Colonic mucosa (tissue), 4 donors: Measurements from ENCODE around the gene MAP2K3. TPM values are rescaled to one million over a fixed set of nuclear protein-coding genes. Genes with fewer than 3 reads are reported as not detected.
"Not testable (repeated sequence)": the region's sequence is repeated elsewhere in the genome, so short reads cannot be mapped to it uniquely, and the experiment has no call there.

Experiments
- DNase-seq: peaks from one replicate; pipeline ENCODE4 v3.0.0-alpha.2; 2020
- H3K27ac ChIP-seq: fragments of 200-600 bp; one replicate; pipeline ENCODE4 v1.8.0; 2021
- H3K27me3 ChIP-seq: fragments of 200-600 bp; one replicate; pipeline ENCODE4 v1.8.0; 2021
- H3K36me3 ChIP-seq: fragments of 200-600 bp; one replicate; pipeline ENCODE4 v1.8.0; 2021
- H3K4me1 ChIP-seq: fragments of 200-600 bp; one replicate; pipeline ENCODE4 v1.8.0; 2021; ENCODE audit warnings: mild to moderate bottlenecking
- H3K4me3 ChIP-seq: fragments of 200-600 bp; one replicate; pipeline ENCODE4 v1.8.0; 2021
- H3K9ac ChIP-seq, 2 donors: one replicate each; pipeline ENCODE4 v1.7.0; 2013; ENCODE audit warnings: control low read depth in 2 of 2, low read depth in 2 of 2, low read length in 2 of 2
- H3K9me3 ChIP-seq: fragments of 200-600 bp; one replicate; pipeline ENCODE4 v1.8.0; 2021
- intact Hi-C: fragments of 100-400 bp; cut with DNase I; formaldehyde crosslinking; loops from one replicate; pipeline ENCODE4 v1.14.1; 2022
- total RNA-seq, 2 donors: library from RNA; stranded (reverse); fragmentation: NEBNext Ultra II Directional in 1 of 2; extraction: Animal tissue kit (Norgen Biotek cat#: 25700) in 1 of 2; gene quantifications; one replicate each; pipeline ENCODE4 v1.2.1, GENCODE V29; 2021
- TF ChIP-seq, protein P1 (sequence below): fragments of 200-600 bp; IDR thresholded peaks from one replicate; pipeline ENCODE4 v1.8.0; 2022; ENCODE audit warnings: antibody characterized with exemption, mild to moderate bottlenecking
- donor health status: healthy.
- donor health status: DM: no; HTN: no; CAD: no.
- donor health status: DM: no; HTN: no; CAD: no.

Gene MAP2K3
- total RNA-seq, 2 donors from 2014 or later: 64.5 to 67.1 TPM

DNA sequence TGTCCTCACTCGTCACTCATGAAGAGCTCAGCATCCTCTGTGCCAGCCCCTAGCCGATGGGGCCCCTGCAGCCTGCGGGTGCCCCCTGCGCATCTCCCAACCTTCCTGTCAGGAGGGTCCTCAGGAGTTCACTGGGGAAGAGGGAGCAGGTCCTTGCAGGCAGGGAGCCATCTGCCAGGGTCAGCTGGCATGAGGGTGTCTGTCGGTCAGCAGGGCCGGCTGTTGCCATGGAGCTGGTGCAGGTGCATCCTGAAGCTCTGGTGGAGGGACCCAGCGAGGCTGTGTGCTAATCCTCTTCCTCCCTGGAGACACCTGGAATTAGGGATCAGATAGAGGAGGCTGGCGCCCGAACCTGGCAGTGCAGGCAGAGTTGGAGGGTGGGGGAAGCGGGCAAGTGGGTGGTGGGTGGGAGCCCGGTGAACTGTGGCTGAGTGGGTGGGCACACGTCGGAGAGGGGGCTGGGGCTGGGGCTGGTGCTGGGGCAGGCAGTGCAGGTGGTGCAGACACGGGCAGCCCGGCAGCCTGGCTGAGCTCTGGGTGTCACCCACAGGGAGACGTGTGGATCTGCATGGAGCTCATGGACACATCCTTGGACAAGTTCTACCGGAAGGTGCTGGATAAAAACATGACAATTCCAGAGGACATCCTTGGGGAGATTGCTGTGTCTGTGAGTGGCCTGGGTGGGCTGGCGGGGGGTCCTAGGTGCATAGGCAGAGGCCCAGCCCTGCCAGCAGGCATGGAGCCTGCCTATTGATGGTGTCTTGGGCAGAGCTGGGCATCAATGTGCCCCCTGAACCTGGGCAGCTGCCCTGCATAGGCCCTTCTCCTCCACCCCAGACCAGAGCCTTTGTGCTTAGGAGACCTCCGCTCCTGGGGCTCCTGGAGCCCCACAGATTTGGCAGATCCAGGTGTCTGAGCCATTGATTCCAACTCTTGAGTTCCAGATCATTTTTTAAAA is 17.4 kb downstream of the MAP2K3 start:
- no peaks in the 10 kb centered on the region for H3K4me1 ChIP-seq
- intact Hi-C loops: no loop called here
- H3K36me3 ChIP-seq: peaks cover 26% of the 10 kb centered on the region
- no peak overlapping the region for H3K4me3 ChIP-seq
- H3K27ac ChIP-seq: no peak overlapping the region
- TF ChIP-seq, protein P1, sequence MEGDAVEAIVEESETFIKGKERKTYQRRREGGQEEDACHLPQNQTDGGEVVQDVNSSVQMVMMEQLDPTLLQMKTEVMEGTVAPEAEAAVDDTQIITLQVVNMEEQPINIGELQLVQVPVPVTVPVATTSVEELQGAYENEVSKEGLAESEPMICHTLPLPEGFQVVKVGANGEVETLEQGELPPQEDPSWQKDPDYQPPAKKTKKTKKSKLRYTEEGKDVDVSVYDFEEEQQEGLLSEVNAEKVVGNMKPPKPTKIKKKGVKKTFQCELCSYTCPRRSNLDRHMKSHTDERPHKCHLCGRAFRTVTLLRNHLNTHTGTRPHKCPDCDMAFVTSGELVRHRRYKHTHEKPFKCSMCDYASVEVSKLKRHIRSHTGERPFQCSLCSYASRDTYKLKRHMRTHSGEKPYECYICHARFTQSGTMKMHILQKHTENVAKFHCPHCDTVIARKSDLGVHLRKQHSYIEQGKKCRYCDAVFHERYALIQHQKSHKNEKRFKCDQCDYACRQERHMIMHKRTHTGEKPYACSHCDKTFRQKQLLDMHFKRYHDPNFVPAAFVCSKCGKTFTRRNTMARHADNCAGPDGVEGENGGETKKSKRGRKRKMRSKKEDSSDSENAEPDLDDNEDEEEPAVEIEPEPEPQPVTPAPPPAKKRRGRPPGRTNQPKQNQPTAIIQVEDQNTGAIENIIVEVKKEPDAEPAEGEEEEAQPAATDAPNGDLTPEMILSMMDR: no peak
- no peak for DNase-seq
- H3K9ac ChIP-seq: no peak overlapping the region
- no peaks in the 10 kb centered on the region for H3K27me3 ChIP-seq
- no peaks in the 10 kb centered on the region for H3K9me3 ChIP-seq

DNA sequence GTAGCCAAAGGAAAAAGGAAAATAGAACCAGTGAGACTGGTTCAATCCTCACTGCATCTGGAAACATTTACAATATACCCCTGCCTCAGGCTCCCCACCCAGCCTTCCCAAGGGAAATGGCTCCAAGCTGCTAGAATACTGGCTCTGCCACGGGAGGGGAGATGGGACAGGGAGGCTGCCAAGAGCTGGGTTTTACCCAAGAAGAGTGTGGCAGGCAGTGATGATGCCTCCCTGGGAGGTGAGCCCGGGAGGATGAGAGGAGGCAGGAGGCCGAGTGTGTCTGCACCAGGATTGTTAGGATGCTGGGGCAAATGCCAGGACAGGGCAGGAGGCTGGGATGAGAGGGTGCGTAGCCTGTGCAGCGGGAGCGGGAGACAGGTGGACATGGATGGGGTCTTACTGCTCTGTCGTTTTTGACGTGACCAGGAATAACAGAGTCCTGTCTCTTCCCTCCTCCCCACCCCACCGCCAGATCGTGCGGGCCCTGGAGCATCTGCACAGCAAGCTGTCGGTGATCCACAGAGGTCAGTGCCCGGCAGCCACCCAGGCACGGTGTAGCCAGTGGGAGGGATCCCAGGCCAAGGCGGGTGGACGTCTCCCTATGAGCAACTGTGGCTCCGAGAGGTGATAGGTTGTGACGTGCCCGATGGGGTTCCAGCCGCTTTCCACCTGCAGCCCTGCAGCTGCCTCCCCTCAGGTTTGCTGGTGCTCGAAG is 18.4 kb downstream of the MAP2K3 start:
- TF ChIP-seq, protein P1: no peak
- DNase-seq: no peak
- no peaks in the 10 kb centered on the region for H3K27me3 ChIP-seq
- H3K36me3 ChIP-seq: peaks cover 26% of the 10 kb centered on the region
- no peak overlapping the region for H3K4me3 ChIP-seq
- no peak overlapping the region for H3K9ac ChIP-seq
- no peaks in the 10 kb centered on the region for H3K9me3 ChIP-seq
- intact Hi-C loops: no loop called here
- no peaks in the 10 kb centered on the region for H3K4me1 ChIP-seq
- H3K27ac ChIP-seq: no peak overlapping the region

DNA sequence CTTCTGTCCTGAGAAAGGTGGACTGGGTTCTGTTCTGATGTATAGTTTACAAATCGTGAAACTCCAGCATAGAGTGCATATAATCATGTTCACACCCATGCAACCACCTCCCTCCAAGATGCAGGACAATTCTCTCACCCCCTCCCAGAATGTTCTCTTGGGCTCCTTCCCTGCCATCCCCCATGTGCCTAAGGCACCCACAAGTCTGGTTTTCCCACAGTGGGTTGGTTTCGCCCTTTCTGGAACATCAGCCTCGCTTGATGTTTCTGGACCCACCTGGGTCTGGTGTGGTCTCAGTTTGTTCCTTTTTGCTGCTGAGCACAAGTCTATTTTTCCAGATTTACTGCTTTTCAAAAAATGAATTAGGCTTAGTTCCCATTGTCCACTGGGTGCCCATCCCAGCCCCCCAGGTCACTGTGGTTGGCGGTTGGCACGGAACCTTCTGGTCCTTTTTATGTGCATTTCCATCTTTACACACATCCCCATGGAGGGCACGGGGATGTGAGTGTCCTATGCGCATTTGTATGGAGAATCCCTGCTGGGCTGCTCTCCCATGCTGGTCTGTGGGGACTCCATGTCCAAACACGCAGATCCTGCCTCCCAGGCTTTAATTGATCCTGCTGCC is 19.0 kb downstream of the MAP2K3 start:
- TF ChIP-seq, protein P1: no peak
- H3K36me3 ChIP-seq: peaks cover 24% of the 10 kb centered on the region
- no peak overlapping the region for H3K9ac ChIP-seq
- H3K27ac ChIP-seq: no peak overlapping the region
- H3K4me1 ChIP-seq: no peaks in the 10 kb centered on the region
- H3K27me3 ChIP-seq: no peaks in the 10 kb centered on the region
- H3K9me3 ChIP-seq: no peaks in the 10 kb centered on the region
- intact Hi-C loops: no loop called here
- DNase-seq: no peak
- no peak overlapping the region for H3K4me3 ChIP-seq

DNA sequence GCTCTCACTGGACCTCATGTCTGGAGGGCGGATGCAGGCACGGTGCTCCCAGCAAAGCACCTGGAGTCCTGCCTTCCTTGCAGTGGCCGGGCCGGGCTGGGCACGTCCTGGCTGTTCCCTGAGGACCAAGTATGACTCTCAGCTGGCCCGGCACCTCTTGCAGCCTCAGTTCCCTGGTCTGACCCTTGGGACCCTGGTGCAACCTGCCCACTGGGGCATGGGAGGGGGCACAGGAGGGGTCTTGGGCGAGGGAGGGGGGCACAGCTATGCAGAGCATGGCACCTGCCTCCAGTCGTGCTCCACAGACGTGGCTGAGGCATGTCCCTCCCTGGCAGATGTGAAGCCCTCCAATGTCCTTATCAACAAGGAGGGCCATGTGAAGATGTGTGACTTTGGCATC is 19.6 kb downstream of the MAP2K3 start:
- H3K4me3 ChIP-seq: no peak overlapping the region
- intact Hi-C loops: no loop called here
- H3K36me3 ChIP-seq: peaks cover 19% of the 10 kb centered on the region
- H3K27ac ChIP-seq: no peak overlapping the region
- TF ChIP-seq, protein P1: no peak
- H3K9ac ChIP-seq: no peak overlapping the region
- no peaks in the 10 kb centered on the region for H3K4me1 ChIP-seq
- no peaks in the 10 kb centered on the region for H3K9me3 ChIP-seq
- DNase-seq: no peak
- H3K27me3 ChIP-seq: no peaks in the 10 kb centered on the region

DNA sequence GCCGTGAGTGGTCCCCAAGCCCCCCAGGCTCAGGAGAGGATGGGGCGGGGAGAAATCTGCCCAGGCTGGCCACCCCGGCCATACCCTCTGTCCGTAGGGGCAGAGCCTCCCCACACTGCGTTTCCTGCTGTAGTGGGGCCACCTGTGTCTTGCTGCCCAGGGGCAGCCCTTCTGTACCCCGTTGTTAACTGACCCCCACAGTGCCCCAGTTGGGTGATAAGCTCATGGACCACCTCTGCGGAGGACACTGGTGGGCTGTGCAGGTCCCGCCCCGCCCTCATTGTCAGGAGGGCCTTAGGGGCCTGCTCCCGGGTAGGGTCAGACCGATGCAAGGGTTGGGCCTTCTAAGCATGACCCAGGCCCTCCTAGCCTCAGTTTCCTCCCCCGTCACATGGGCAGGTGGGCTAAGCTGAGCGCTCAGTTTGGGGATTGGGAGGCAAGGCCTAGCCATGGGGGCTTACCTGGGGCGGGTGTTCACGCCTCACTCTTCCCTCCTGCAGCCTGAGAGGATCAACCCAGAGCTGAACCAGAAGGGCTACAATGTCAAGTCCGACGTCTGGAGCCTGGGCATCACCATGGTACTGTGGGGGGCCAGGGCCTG is 20.1 kb downstream of the MAP2K3 start:
- peaks cover 22% of the 10 kb centered on the region for H3K36me3 ChIP-seq
- H3K9ac ChIP-seq, H3K27me3 ChIP-seq, H3K4me3 ChIP-seq, H3K9me3 ChIP-seq, H3K4me1 ChIP-seq, DNase-seq, H3K27ac ChIP-seq, intact Hi-C loops: not testable (repeated sequence)

DNA sequence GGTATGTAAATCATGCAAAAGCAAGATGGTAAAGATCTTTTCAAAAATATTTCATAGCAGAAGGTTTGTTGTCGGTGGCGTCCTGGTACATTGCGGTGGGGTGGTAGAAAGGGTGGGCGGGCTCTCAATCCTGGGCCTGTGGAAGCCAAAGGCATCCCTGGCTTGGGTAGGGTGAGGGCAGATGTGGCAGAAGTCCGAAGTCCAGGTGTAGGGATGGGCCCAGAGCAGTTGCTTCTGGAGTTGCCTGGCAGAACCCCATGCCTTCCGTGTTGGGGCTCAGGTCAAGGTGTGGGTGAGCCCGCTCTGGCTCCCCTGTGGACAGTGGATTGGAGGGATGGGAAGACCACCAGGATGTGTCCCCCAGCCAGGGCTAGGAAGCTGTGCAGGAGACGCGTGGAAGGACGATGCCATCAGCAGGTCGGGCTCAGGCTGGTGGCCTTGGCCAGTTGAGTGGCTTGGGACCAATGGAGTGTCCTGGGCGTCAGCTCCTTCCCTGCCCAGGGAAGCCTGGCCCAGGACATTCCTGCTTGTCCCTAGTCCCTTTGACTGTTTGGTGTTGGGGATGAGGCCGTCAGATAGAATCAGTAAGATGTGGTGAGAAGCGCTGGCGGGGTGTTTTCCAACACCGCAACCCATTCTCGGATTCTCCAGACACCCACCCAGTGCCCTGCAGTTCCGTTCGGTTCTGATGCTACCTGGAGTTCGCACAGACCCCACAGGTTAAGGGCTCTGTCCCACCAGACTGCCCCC is 21.1 kb downstream of the MAP2K3 start:
- H3K36me3 ChIP-seq: peaks cover 15% of the 10 kb centered on the region
- DNase-seq, H3K27me3 ChIP-seq, H3K4me1 ChIP-seq, H3K9ac ChIP-seq, intact Hi-C loops, H3K9me3 ChIP-seq, H3K27ac ChIP-seq, H3K4me3 ChIP-seq: not testable (repeated sequence)

DNA sequence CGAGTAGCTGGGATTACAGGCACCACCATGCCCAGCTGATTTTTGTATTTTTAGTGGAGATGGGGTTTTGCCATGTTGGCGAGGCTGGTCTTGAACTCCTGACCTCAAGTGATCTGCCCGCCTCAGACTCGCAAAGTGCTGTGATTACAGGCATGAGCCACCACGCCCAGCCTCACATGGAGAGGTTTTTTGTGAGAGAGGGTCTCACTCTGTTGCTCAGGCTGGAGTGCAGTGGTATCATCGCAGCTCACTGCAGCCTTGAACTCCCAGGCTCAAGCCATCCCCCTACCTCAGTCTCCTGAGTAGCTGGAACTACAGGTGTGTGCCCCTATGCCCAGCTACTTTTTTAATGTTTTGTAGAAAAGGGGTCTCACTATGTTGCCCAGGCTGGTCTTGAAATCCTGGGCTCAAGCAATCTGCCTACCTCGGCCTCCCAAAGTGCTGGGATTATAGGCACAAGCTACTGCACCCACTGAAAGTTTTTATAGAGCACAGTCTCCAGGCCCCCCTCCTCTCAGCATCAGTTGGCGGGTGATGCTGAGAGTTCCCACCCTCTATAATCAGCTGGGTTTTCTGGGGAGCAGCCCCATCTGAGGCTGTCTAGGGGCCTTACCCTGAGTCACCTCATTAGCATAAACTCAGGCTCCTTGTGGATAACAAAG is 22.2 kb downstream of the MAP2K3 start:
- H3K36me3 ChIP-seq: peaks cover 13% of the 10 kb centered on the region
- DNase-seq, H3K9ac ChIP-seq, H3K27ac ChIP-seq, H3K9me3 ChIP-seq, H3K27me3 ChIP-seq, H3K4me1 ChIP-seq, H3K4me3 ChIP-seq, intact Hi-C loops: not testable (repeated sequence)

DNA sequence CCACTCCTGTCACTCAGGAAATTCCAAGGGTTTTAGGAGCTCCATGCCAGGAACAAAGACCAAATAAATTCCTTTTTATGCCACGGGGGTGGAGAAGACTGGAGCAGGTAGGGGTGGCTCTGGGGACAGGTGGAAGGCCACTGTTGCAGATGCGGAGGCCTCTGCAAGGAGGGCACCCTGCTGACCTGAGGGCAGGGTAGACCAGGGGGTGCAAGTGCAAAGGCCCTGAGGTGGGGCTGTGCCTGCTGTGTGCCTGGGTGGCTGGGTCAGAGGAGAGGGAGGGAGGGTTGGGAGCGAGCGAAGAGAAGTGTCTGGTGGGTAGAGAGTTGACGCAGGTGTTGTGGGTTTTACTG is 22.7 kb downstream of the MAP2K3 start:
- H3K27ac ChIP-seq, H3K27me3 ChIP-seq, DNase-seq, H3K9ac ChIP-seq, intact Hi-C loops, H3K9me3 ChIP-seq, H3K4me1 ChIP-seq, H3K4me3 ChIP-seq: not testable (repeated sequence)
- peaks cover 13% of the 10 kb centered on the region for H3K36me3 ChIP-seq
